Neutrophil (primary cell): ENCODE data around the gene AGO3.

Experiments
- H3K27ac ChIP-seq: fragments of 200-600 bp; sonication (generic); 2 replicates; pipeline ENCODE4 v1.5.1; 2016; ENCODE audit warnings: mild to moderate bottlenecking, moderate library complexity
- H3K27me3 ChIP-seq: fragments of 200-600 bp; sonication (generic); 2 replicates; pipeline ENCODE4 v1.6.0; 2016; ENCODE audit warnings: mild to moderate bottlenecking
- H3K36me3 ChIP-seq: fragments of 200-600 bp; sonication (generic); 2 replicates; pipeline ENCODE4 v1.5.1; 2017
- H3K4me1 ChIP-seq, 2 experiments: fragments of 200-600 bp in 1 of 2; sonication (generic) in 1 of 2; 1 replicate in 1 of 2; 2 replicates in 1 of 2; pipeline versions ENCODE4 v1.5.1 to v1.6.1; 2013 to 2016; ENCODE audit warnings: low read depth in 1 of 2, low read length in 1 of 2, mild to moderate bottlenecking in 1 of 2, moderate library complexity in 1 of 2; ENCODE audit not compliant: control insufficient read depth in 1 of 2, insufficient read depth in 1 of 2
- H3K4me3 ChIP-seq, 2 experiments: fragments of 200-600 bp in 1 of 2; sonication (generic) in 1 of 2; 1 replicate in 1 of 2; 2 replicates in 1 of 2; pipeline ENCODE4 v1.5.1; 2013 to 2016; ENCODE audit warnings: low read depth in 1 of 2, low read length in 1 of 2, mild to moderate bottlenecking in 1 of 2, moderate library complexity in 1 of 2
- H3K9me3 ChIP-seq: fragments of 200-600 bp; sonication (generic); 2 replicates; pipeline ENCODE4 v1.5.1; 2016
- TF ChIP-seq, protein P1 (sequence below): fragments of 200-600 bp; sonication (generic); IDR thresholded peaks from 2 replicates; pipeline ENCODE4 v1.5.1; 2016; ENCODE audit warnings: antibody characterized with exemption

The AGO3 gene

DNA sequence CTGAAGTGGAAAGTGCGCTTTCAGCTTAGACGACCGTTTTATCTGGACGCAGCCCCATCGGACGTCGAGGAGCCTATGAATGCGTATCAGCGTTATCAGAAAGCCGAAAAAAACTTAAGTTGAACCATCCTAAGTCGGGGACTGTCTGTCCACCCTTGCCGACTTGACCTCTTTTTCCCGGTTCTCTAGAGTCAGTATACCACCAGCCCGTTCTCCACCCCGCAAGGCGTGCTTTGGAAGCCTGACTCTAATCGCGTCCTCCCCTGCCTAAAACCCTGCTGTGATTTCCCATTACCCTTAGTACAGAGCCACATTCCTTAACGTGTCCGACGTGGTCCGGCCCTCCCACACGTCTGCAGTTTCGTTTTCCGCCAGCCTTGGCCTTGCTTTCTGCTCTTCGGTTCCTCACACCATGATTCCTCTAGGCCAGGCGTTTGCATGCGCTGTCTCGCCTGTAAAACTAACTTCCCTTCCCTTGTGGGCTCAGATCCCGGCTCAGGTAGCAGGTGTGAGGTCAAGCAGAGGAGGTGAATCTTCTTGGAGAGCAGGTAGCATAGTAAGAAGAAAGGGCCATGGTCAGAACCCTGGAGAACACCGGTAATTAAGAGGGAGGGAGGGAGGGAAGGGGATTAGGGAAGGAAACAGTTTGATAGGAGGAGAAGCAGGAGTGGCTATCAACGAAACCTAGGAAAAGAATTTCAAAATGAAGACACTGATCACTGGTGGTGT lies 158.7 kb downstream of the AGO3 start:
- peaks cover 29 to 32% of the 10 kb centered on the region in 2 experiments for H3K4me1 ChIP-seq

DNA sequence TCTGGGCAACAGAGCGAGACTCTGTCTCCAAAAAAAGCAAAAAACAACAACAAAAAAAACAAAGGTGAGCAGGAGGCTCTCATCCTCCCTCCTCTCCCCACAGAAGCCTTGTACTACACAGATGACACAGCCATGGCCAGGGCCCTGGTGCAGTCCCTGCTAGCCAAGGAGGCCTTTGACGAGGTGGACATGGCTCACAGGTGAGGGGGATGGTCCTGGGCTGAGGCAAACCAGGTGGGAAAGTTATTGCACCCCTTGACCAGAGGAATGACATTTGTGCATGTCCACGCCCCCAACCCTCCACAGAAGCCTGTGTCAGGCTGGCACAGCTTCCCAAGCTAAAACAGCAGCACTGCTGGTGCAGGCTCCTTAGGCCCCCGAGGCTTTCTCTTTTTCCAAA lies 160.2 kb downstream of the AGO3 start:
- Histone ChIP-seq H3K36me3 (peaks cover 51% of the 10 kb centered on the region), H3K9me3 (no peaks in the 10 kb centered on the region), H3K27ac (no peak overlapping the region), H3K4me1 (peaks cover 39% of the 10 kb centered on the region in 2 experiments), H3K27me3 (no peaks in the 10 kb centered on the region), H3K4me3 (no peak overlapping the region)
- TF ChIP-seq, protein P1, sequence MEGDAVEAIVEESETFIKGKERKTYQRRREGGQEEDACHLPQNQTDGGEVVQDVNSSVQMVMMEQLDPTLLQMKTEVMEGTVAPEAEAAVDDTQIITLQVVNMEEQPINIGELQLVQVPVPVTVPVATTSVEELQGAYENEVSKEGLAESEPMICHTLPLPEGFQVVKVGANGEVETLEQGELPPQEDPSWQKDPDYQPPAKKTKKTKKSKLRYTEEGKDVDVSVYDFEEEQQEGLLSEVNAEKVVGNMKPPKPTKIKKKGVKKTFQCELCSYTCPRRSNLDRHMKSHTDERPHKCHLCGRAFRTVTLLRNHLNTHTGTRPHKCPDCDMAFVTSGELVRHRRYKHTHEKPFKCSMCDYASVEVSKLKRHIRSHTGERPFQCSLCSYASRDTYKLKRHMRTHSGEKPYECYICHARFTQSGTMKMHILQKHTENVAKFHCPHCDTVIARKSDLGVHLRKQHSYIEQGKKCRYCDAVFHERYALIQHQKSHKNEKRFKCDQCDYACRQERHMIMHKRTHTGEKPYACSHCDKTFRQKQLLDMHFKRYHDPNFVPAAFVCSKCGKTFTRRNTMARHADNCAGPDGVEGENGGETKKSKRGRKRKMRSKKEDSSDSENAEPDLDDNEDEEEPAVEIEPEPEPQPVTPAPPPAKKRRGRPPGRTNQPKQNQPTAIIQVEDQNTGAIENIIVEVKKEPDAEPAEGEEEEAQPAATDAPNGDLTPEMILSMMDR, result no peak

More for the DNA sequence above, 158.7 kb downstream of the AGO3 start:
- H3K27ac ChIP-seq, result peak overlapping the region; percentile 89
- H3K36me3 ChIP-seq, result peaks cover 39% of the 10 kb centered on the region
- TF ChIP-seq, protein P1, result no peak
- H3K4me3 ChIP-seq, result peak overlapping the region; percentile 96 to 99
- peaks cover 6% of the 10 kb centered on the region for H3K27me3 ChIP-seq
- no peaks in the 10 kb centered on the region for H3K9me3 ChIP-seq

DNA sequence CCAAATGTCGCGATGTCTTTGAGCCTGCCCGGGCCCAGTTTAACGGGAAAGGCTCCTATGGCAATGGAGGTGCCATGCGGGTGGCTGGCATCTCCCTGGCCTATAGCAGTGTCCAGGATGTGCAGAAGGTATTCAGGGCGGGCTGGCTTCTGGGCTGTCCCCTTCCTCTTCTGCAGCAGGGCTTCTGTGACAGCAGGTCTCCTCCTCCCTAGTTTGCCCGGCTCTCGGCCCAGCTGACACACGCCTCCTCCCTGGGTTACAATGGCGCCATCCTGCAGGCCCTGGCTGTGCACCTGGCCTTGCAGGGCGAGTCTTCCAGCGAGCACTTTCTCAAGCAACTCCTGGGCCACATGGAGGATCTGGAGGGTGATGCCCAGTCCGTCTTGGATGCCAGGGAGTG lies 160.8 kb downstream of the AGO3 start:
- H3K36me3 ChIP-seq, result peaks cover 57% of the 10 kb centered on the region
- peaks cover 41 to 44% of the 10 kb centered on the region in 2 experiments for H3K4me1 ChIP-seq
- H3K27me3 ChIP-seq, result no peaks in the 10 kb centered on the region

DNA sequence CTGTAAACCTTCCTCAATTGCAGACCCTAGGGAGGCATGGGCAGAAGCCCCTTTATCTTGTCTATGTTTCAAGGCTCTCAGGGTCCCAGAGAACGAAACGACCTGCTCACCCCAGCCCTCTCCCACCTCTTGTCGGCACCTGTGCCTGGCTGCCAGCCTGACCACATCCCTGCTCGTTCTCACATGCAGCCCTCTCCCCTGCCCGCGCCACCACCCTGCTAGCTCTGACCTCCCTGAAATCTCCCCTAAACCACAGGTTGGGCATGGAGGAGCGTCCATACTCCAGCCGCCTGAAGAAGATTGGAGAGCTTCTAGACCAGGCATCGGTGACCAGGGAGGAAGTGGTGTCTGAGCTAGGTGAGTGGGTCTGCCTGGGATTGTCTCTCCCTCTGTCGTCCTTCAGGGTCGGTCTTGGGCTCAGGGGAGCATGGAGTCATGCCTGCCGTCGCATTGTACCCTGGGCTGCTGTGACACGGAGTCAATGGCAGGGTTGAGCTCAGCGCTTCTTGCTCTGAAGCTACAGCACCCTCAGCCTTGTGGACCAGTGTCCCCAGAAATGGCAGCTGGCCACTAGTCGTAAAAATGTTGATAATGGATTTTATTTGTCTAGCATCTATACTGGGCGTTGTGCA lies 161.4 kb downstream of the AGO3 start:
- peaks cover 62% of the 10 kb centered on the region for H3K36me3 ChIP-seq
- TF ChIP-seq, protein P1, result no peak
- no peak overlapping the region for H3K4me3 ChIP-seq
- no peak overlapping the region for H3K27ac ChIP-seq
- H3K9me3 ChIP-seq, result no peaks in the 10 kb centered on the region
- H3K4me1 ChIP-seq, result peaks cover 40 to 44% of the 10 kb centered on the region in 2 experiments
- H3K27me3 ChIP-seq, result no peaks in the 10 kb centered on the region

More for the DNA sequence above, 160.8 kb downstream of the AGO3 start:
- H3K4me3 ChIP-seq, result no peak overlapping the region
- H3K9me3 ChIP-seq, result no peaks in the 10 kb centered on the region
- TF ChIP-seq, protein P1, result no peak
- no peak overlapping the region for H3K27ac ChIP-seq

DNA sequence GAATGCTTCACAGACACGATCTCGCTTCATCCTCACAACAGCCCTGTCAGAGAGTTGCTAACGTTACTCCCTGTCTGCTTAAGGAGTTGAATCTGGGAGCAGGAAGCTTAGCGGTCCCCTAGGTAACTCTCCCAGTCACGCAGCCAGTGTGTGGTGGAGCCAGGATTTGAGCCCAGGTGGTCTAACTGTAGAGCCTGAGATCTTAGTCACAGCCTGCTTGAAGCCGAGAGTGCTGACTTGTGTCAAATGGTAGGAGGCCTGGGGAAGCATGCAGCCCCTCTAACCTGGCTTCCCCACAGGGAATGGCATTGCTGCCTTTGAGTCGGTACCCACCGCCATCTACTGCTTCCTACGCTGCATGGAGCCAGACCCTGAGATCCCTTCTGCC lies 161.9 kb downstream of the AGO3 start:
- Histone ChIP-seq H3K4me1 (peaks cover 35 to 40% of the 10 kb centered on the region in 2 experiments), H3K27ac (no peak overlapping the region), H3K36me3 (peaks cover 64% of the 10 kb centered on the region), H3K4me3 (no peak overlapping the region), H3K27me3 (no peaks in the 10 kb centered on the region), H3K9me3 (no peaks in the 10 kb centered on the region)
- TF ChIP-seq, protein P1, result no peak
